ENCODE data around the gene AKAP11. TPM values are rescaled to one million over a fixed set of nuclear protein-coding genes. Genes with fewer than 3 reads are reported as not detected.

Gene AKAP11
- total RNA-seq, 6 experiments from 2014 or later: 25.2 to 32.5 (median 31.5) TPM

GRCh38 chr13:42229287-42229686, 42.7 kb upstream of the AKAP11 start:
- H3K27me3 Mint-ChIP-seq (ENCODE audit: insufficient read depth): no peaks in the 10 kb centered on the region; the same call in 1 of the 2 replicates
- H3K9me3 Mint-ChIP-seq: no peaks in the 10 kb centered on the region
- no peak for DNase-seq
- H3K36me3 Mint-ChIP-seq (ENCODE audit: low read depth): peaks cover 16% of the 10 kb centered on the region
- no peak overlapping the region for H3K4me3 Mint-ChIP-seq
- H3K4me1 Mint-ChIP-seq (ENCODE audit: low read depth): peaks cover 4% of the 10 kb centered on the region; the same call in 1 of the 2 replicates
- TF ChIP-seq, protein P1, sequence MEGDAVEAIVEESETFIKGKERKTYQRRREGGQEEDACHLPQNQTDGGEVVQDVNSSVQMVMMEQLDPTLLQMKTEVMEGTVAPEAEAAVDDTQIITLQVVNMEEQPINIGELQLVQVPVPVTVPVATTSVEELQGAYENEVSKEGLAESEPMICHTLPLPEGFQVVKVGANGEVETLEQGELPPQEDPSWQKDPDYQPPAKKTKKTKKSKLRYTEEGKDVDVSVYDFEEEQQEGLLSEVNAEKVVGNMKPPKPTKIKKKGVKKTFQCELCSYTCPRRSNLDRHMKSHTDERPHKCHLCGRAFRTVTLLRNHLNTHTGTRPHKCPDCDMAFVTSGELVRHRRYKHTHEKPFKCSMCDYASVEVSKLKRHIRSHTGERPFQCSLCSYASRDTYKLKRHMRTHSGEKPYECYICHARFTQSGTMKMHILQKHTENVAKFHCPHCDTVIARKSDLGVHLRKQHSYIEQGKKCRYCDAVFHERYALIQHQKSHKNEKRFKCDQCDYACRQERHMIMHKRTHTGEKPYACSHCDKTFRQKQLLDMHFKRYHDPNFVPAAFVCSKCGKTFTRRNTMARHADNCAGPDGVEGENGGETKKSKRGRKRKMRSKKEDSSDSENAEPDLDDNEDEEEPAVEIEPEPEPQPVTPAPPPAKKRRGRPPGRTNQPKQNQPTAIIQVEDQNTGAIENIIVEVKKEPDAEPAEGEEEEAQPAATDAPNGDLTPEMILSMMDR (IDR thresholded peaks at IDR 0.05): no peak
- H3K27ac Mint-ChIP-seq: no peak overlapping the region

GRCh38 chr13:42232671-42233070, 39.3 kb upstream of the AKAP11 start:
- H3K27me3 Mint-ChIP-seq (ENCODE audit: insufficient read depth): no peaks in the 10 kb centered on the region; the same call in 1 of the 2 replicates
- H3K36me3 Mint-ChIP-seq (ENCODE audit: low read depth): no peaks in the 10 kb centered on the region; the same call in 1 of the 2 replicates
- no peak for DNase-seq
- peaks cover 8% of the 10 kb centered on the region for H3K4me1 Mint-ChIP-seq (ENCODE audit: low read depth)
- no peaks in the 10 kb centered on the region for H3K9me3 Mint-ChIP-seq
- no peak overlapping the region for H3K27ac Mint-ChIP-seq
- H3K4me3 Mint-ChIP-seq: no peak overlapping the region
- TF ChIP-seq, protein P1 (IDR thresholded peaks at IDR 0.05): no peak

DNA sequence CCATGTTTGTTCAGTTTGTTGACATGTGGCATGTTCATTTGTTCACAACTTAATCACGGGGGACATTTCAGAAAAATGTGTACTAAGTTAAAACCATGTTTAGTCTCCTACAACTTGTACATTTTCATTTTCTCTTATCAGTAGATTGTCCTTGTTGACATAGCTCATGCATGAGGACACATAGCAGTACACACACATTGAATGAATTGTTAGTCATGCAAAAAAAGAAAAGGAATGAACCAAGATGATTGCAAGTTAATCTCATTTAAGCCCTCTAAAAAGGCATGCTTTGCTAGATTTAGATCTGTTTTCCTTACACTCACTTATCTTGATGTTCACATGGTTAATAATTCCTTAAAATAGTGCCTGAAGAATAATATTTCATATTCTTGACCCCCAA, 38.2 kb upstream of the AKAP11 start:
- H3K36me3 Mint-ChIP-seq (ENCODE audit: low read depth): no peaks in the 10 kb centered on the region; the same call in 1 of the 2 replicates
- no peak overlapping the region for H3K4me3 Mint-ChIP-seq
- no peaks in the 10 kb centered on the region for H3K9me3 Mint-ChIP-seq
- H3K27ac Mint-ChIP-seq: no peak overlapping the region
- H3K4me1 Mint-ChIP-seq (ENCODE audit: low read depth): peaks cover 15% of the 10 kb centered on the region
- TF ChIP-seq, protein P1 (IDR thresholded peaks at IDR 0.05): no peak
- no peaks in the 10 kb centered on the region; the same call in 1 of the 2 replicates for H3K27me3 Mint-ChIP-seq (ENCODE audit: insufficient read depth)
- no peak for DNase-seq

- TF ChIP-seq, protein P1 (IDR thresholded peaks at IDR 0.05): no peak
- Mint-ChIP-seq H3K27ac (peak overlapping the region; percentile 36; the same call in 1 of the 2 replicates), H3K36me3 (ENCODE audit: low read depth) (no peaks in the 10 kb centered on the region; the same call in 1 of the 2 replicates), H3K27me3 (ENCODE audit: insufficient read depth) (no peaks in the 10 kb centered on the region), H3K4me3 (no peak overlapping the region), H3K9me3 (no peaks in the 10 kb centered on the region), H3K4me1 (ENCODE audit: low read depth) (peaks cover 21% of the 10 kb centered on the region)
- DNase-seq: no peak
These were observed 32.8 kb upstream of the AKAP11 start for GRCh38 chr13:42239161-42239560.

- Mint-ChIP-seq H3K36me3 (ENCODE audit: low read depth) (no peaks in the 10 kb centered on the region; the same call in 1 of the 2 replicates), H3K27me3 (ENCODE audit: insufficient read depth) (no peaks in the 10 kb centered on the region), H3K4me3 (no peak overlapping the region), H3K9me3 (no peaks in the 10 kb centered on the region), H3K27ac (peak overlapping the region; percentile 36; the same call in 1 of the 2 replicates), H3K4me1 (ENCODE audit: low read depth) (peaks cover 21% of the 10 kb centered on the region)
- TF ChIP-seq, protein P1 (IDR thresholded peaks at IDR 0.05): no peak
- DNase-seq: peak; percentile 11
These were observed 32.3 kb upstream of the AKAP11 start for GRCh38 chr13:42239644-42240043.

Data from HFFc6 (cell line).